Gastroesophageal sphincter (tissue), 3 donors: ENCODE results near the gene APLNR.

ENCODE experiments used
- CTCF ChIP-seq, 4 experiments: fragments of 200-600 bp in 2 of 4; fragments of 450-650 bp in 2 of 4; sonication (generic) in 1 of 4; IDR thresholded peaks; one replicate each; pipeline ENCODE4 v1.5.1; 2017 to 2019; ENCODE audit warnings: antibody characterized with exemption in 4 of 4, mild to moderate bottlenecking in 2 of 4, moderate library complexity in 2 of 4
- EP300 ChIP-seq: sonication (generic); formaldehyde crosslinking; IDR thresholded peaks from one replicate; pipeline ENCODE4 v1.6.1; 2017; ENCODE audit warnings: antibody characterized with exemption, mild to moderate bottlenecking
- POLR2A ChIP-seq, 2 donors: fragments of 450-650 bp; IDR thresholded peaks; one replicate each; pipeline ENCODE4 v1.6.1; 2017; ENCODE audit warnings: antibody characterized with exemption in 2 of 2, mild to moderate bottlenecking in 2 of 2, moderate library complexity in 1 of 2
- POLR2AphosphoS5 ChIP-seq: sonication (generic); formaldehyde crosslinking; IDR thresholded peaks from one replicate; pipeline ENCODE4 v1.6.1; 2017; ENCODE audit warnings: antibody characterized with exemption

GRCh38 chr11:57216463-57216862 is 20.6 kb downstream of the APLNR start:
- no peak for TF ChIP-seq POLR2A (IDR thresholded peaks at IDR 0.05)
- no peak for TF ChIP-seq POLR2AphosphoS5
- TF ChIP-seq EP300 = no peak
- no peak for TF ChIP-seq CTCF (IDR thresholded peaks at IDR 0.05)
